Liver (tissue), 9 donors: ENCODE data around the gene PARD3. TPM values are rescaled to one million over a fixed set of nuclear protein-coding genes. Genes with fewer than 3 reads are reported as not detected.

Experiments used
- DNase-seq: peaks from one replicate; pipeline ENCODE4 v3.0.0-alpha.2; 2017; ENCODE audit warnings: low spot score
- H3K27ac ChIP-seq, 2 donors: one replicate each; pipeline ENCODE4 v1.7.0; 2013; ENCODE audit warnings: inconsistent platforms in 2 of 2, low read length in 2 of 2, control low read depth in 1 of 2, low read depth in 1 of 2, mild to moderate bottlenecking in 1 of 2
- H3K27me3 ChIP-seq, 4 donors: one replicate each; pipeline versions ENCODE4 v1.6.1 to v1.7.0; 2013; ENCODE audit warnings: low read length in 3 of 4, inconsistent platforms in 1 of 4, mild to moderate bottlenecking in 1 of 4, moderate library complexity in 1 of 4; ENCODE audit not compliant: control insufficient read depth in 4 of 4, insufficient read depth in 4 of 4
- H3K36me3 ChIP-seq, 4 donors: one replicate each; pipeline versions ENCODE4 v1.6.1 to v1.7.0; 2013; ENCODE audit warnings: low read length in 3 of 4, mild to moderate bottlenecking in 3 of 4, low read depth in 1 of 4, moderate library complexity in 1 of 4; ENCODE audit not compliant: control insufficient read depth in 4 of 4, insufficient read depth in 3 of 4
- H3K4me1 ChIP-seq, 4 donors: one replicate each; pipeline versions ENCODE4 v1.6.1 to v1.7.0; 2013; ENCODE audit warnings: low read length in 3 of 4, mild to moderate bottlenecking in 3 of 4, moderate library complexity in 1 of 4; ENCODE audit not compliant: control insufficient read depth in 4 of 4, insufficient read depth in 4 of 4
- H3K4me3 ChIP-seq, 3 donors: one replicate each; pipeline versions ENCODE4 v1.6.1 to v1.7.0; 2013; ENCODE audit warnings: low read length in 3 of 3, control low read depth in 1 of 3, low read depth in 1 of 3, mild to moderate bottlenecking in 1 of 3
- H3K9ac ChIP-seq, 2 donors: one replicate each; pipeline ENCODE4 v1.7.0; 2013; ENCODE audit warnings: low read length in 2 of 2, mild to moderate bottlenecking in 2 of 2, moderate library complexity in 2 of 2, control low read depth in 1 of 2, low read depth in 1 of 2
- H3K9me3 ChIP-seq, 4 donors: one replicate each; pipeline versions ENCODE4 v1.6.1 to v1.7.0; 2013; ENCODE audit warnings: low read length in 3 of 4; ENCODE audit not compliant: control insufficient read depth in 4 of 4
- ATF3 ChIP-seq: IDR thresholded peaks from 2 replicates; pipeline ENCODE4 v1.6.1; 2016; ENCODE audit warnings: antibody characterized with exemption
- EGR1 ChIP-seq, 2 donors: IDR thresholded peaks; 2 replicates each; pipeline ENCODE4 v1.6.1; 2016 to 2018; ENCODE audit warnings: antibody characterized with exemption in 2 of 2, low read depth in 2 of 2
- FOXA1 ChIP-seq: IDR thresholded peaks from 2 replicates; pipeline ENCODE4 v1.6.1; 2016; ENCODE audit warnings: antibody characterized with exemption
- GABPA ChIP-seq, 2 donors: IDR thresholded peaks in 1 of 2; conservative IDR thresholded peaks in 1 of 2; 2 replicates each; pipeline ENCODE4 v1.6.1; 2016; ENCODE audit warnings: antibody characterized with exemption in 2 of 2, mild to moderate bottlenecking in 1 of 2, moderate library complexity in 1 of 2
- HNF4A ChIP-seq, 2 donors: conservative IDR thresholded peaks; 2 replicates each; pipeline ENCODE4 v1.6.1; 2016; ENCODE audit warnings: antibody characterized with exemption in 2 of 2, mild to moderate bottlenecking in 2 of 2
- HNF4G ChIP-seq: IDR thresholded peaks from 2 replicates; pipeline ENCODE4 v1.6.1; 2016; ENCODE audit warnings: antibody characterized with exemption
- JUND ChIP-seq, 2 donors: IDR thresholded peaks; 2 replicates each; pipeline ENCODE4 v1.6.1; 2016; ENCODE audit warnings: antibody characterized with exemption in 2 of 2
- NR2F2 ChIP-seq: IDR thresholded peaks from 2 replicates; pipeline ENCODE4 v1.6.1; 2016; ENCODE audit warnings: antibody characterized with exemption
- RAD21 ChIP-seq, 2 donors: IDR thresholded peaks; 2 replicates each; pipeline ENCODE4 v1.6.1; 2016; ENCODE audit warnings: antibody characterized with exemption in 2 of 2, mild to moderate bottlenecking in 2 of 2
- REST ChIP-seq: IDR thresholded peaks from 2 replicates; pipeline ENCODE4 v1.6.1; 2016; ENCODE audit warnings: antibody characterized with exemption, mild to moderate bottlenecking
- RXRA ChIP-seq, 2 donors: IDR thresholded peaks; 2 replicates each; pipeline ENCODE4 v1.6.1; 2017 to 2018; ENCODE audit warnings: antibody characterized with exemption in 2 of 2, mild to moderate bottlenecking in 1 of 2
- SP1 ChIP-seq: IDR thresholded peaks from 2 replicates; pipeline ENCODE4 v1.6.1; 2018; ENCODE audit warnings: antibody characterized with exemption, mild to moderate bottlenecking
- TAF1 ChIP-seq: conservative IDR thresholded peaks from 2 replicates; pipeline ENCODE4 v1.6.1; 2016; ENCODE audit warnings: antibody characterized with exemption, mild to moderate bottlenecking
- WGBS: extraction: QIAGEN DNeasy Blood & Tissue Kit; methylation state at CpG from one replicate; pipeline ENCODE4 v1.1.7; 2013; 5-methylcytosine and 5-hydroxymethylcytosine counted together
- polyA plus RNA-seq, 2 donors: library from polyadenylated mRNA; stranded (reverse) in 1 of 2; unstranded in 1 of 2; fragments of 200-250 nt in 1 of 2; fragments of >200 nt in 1 of 2; fragmentation: Nextera tagmentation in 1 of 2; extraction: Ambion mirVana in 1 of 2; gene quantifications; one replicate each; pipeline versions ENCODE4 v1.2.1 to v1.2.3, GENCODE V29; 2013 to 2015
- total RNA-seq, 2 donors: library from RNA; depleted of rRNA; stranded (reverse); fragments of >200 nt; gene quantifications; one replicate each; pipeline ENCODE4 v1.2.3, GENCODE V29; 2014
- TF ChIP-seq, protein P1 (sequence below): IDR thresholded peaks from 2 replicates; pipeline ENCODE4 v1.6.1; 2016; ENCODE audit warnings: antibody characterized with exemption
- TF ChIP-seq, protein P2 (sequence below): IDR thresholded peaks from 2 replicates; pipeline ENCODE4 v1.6.1; 2016; ENCODE audit warnings: antibody characterized with exemption
- donor health status: healthy.
- donor health status: healthy.
- donor health status: healthy.
- donor health status: healthy.
- donor health status: healthy.

PARD3 gene
- total and polyA plus RNA-seq, 4 donors, result 12.3 to 43.8 (median 13.5) TPM

DNA sequence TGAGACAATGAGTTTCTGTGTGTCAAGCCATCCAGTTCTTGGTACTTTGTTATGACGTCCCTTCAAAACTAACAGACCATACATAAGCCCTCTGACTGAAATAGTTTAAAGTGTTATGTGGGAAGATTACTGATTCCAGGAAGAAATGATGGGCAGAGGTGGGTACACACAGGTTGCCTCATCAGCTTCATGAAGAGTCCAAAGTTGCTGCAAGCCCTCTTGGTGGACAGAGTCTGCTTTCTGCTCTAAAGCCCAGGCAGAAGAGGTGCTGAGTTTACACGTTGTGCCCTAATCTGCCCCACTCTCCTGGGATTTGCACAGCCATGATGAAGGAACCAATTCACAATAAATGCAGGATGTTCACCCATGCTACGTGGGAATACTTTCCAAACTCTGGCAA is 187.4 kb downstream of the PARD3 start:
- 55% methylated on average over 3 of the region's 3 CpGs for WGBS
- no peaks in the 10 kb centered on the region for H3K9me3 ChIP-seq

GRCh38 chr10:34627331-34627730 is 187.8 kb downstream of the PARD3 start:
- 91% methylated on average over 6 of the region's 6 CpGs for WGBS
- Histone ChIP-seq H3K36me3 (no peaks in the 10 kb centered on the region), H3K9ac (no peak overlapping the region), H3K27ac (no peak overlapping the region), H3K27me3 (no peaks in the 10 kb centered on the region), H3K4me3 (no peak overlapping the region), H3K9me3 (no peaks in the 10 kb centered on the region), H3K4me1 (peaks cover 3 to 22% (median 19%) of the 10 kb centered on the region in 4 donors)
- no peak for DNase-seq
- TF ChIP-seq, protein P1, sequence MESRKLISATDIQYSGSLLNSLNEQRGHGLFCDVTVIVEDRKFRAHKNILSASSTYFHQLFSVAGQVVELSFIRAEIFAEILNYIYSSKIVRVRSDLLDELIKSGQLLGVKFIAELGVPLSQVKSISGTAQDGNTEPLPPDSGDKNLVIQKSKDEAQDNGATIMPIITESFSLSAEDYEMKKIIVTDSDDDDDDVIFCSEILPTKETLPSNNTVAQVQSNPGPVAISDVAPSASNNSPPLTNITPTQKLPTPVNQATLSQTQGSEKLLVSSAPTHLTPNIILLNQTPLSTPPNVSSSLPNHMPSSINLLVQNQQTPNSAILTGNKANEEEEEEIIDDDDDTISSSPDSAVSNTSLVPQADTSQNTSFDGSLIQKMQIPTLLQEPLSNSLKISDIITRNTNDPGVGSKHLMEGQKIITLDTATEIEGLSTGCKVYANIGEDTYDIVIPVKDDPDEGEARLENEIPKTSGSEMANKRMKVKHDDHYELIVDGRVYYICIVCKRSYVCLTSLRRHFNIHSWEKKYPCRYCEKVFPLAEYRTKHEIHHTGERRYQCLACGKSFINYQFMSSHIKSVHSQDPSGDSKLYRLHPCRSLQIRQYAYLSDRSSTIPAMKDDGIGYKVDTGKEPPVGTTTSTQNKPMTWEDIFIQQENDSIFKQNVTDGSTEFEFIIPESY, result no peak
- TF ChIP-seq HNF4A (conservative IDR thresholded peaks at IDR 0.05) (no peak), HNF4G (no peak), RXRA (IDR thresholded peaks at IDR 0.05) (no peak), JUND (IDR thresholded peaks at IDR 0.05) (no peak), RAD21 (IDR thresholded peaks at IDR 0.05) (no peak), TAF1 (no peak), ATF3 (no peak), NR2F2 (no peak), GABPA (IDR thresholded peaks at IDR 0.05 in 1 of 2, conservative IDR thresholded peaks at IDR 0.05 in 1 of 2) (no peak), FOXA1 (no peak), SP1 (no peak), EGR1 (IDR thresholded peaks at IDR 0.05; ENCODE audit: low read depth in 2 of 2) (no peak)
- TF ChIP-seq, protein P2, sequence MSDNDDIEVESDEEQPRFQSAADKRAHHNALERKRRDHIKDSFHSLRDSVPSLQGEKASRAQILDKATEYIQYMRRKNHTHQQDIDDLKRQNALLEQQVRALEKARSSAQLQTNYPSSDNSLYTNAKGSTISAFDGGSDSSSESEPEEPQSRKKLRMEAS, result no peak

More for the DNA sequence above, 187.4 kb downstream of the PARD3 start:
- Histone ChIP-seq H3K9ac (no peak overlapping the region), H3K36me3 (no peaks in the 10 kb centered on the region), H3K4me1 (peaks cover 3 to 22% (median 19%) of the 10 kb centered on the region in 4 donors), H3K27ac (peak overlapping the region; percentile 29 to 45), H3K27me3 (no peaks in the 10 kb centered on the region), H3K4me3 (no peak overlapping the region)
- DNase-seq, result no peak
- TF ChIP-seq, protein P1, result no peak
- TF ChIP-seq HNF4A (conservative IDR thresholded peaks at IDR 0.05) (peak; percentile 53 to 63), NR2F2 (no peak), SP1 (peak; percentile 27), RXRA (IDR thresholded peaks at IDR 0.05) (peak in 1 of 2 donors; percentile 3), REST (no peak)
